ENCODE measurements around the gene CNIH2.

DNA sequence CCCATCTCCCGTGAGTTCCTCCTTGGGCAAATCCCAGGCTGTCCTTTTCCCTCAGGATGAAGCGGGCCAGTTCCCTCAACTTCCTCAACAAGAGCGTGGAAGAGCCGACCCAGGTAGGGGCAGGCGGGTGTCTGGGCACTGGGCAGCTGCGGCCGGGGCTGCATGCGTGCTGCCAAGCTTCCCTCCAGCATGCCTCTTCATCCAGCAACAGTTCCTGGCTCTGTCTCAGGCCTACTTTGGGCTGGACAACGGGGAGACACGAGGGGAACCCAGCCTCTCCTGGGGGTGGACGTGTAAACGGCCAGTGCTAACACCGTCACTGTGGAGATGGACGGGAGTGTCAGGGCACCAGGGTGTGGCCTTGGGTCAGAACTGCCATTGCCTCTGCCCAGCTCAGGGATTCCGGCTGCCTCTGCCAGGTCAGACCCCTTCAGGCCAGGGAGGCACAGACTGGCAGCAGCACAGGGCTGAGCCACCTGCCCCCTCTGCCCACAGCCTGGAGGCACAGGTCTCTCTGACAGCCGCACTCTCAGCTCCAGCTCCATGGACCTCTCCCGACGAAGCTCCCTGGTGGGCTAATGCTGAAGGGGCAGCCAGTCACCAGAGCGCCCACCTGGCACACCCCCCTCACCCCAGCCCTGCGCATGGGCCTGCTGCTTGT, 11.5 kb upstream of the CNIH2 start:
- TF ChIP-seq, protein P1, sequence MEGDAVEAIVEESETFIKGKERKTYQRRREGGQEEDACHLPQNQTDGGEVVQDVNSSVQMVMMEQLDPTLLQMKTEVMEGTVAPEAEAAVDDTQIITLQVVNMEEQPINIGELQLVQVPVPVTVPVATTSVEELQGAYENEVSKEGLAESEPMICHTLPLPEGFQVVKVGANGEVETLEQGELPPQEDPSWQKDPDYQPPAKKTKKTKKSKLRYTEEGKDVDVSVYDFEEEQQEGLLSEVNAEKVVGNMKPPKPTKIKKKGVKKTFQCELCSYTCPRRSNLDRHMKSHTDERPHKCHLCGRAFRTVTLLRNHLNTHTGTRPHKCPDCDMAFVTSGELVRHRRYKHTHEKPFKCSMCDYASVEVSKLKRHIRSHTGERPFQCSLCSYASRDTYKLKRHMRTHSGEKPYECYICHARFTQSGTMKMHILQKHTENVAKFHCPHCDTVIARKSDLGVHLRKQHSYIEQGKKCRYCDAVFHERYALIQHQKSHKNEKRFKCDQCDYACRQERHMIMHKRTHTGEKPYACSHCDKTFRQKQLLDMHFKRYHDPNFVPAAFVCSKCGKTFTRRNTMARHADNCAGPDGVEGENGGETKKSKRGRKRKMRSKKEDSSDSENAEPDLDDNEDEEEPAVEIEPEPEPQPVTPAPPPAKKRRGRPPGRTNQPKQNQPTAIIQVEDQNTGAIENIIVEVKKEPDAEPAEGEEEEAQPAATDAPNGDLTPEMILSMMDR (IDR thresholded peaks at IDR 0.05; ENCODE audit: control extremely low read depth in 1 of 3, insufficient read depth in 1 of 3, low read depth in 1 of 3, low read length in 3 of 3) = no peak
- TF ChIP-seq CHD2 (IDR thresholded peaks at IDR 0.05; ENCODE audit: low read length) (no peak), SRF (IDR thresholded peaks at IDR 0.05; ENCODE audit: low read depth, low read length) (no peak)
- TF ChIP-seq, protein P2, sequence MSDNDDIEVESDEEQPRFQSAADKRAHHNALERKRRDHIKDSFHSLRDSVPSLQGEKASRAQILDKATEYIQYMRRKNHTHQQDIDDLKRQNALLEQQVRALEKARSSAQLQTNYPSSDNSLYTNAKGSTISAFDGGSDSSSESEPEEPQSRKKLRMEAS (IDR thresholded peaks at IDR 0.05) = no peak

Measured in H1 (cell line).